HG03442 (cell line): ENCODE results near the gene KRTAP4-16.
"Not testable (repeated sequence)": the region's sequence is repeated elsewhere in the genome, so short reads cannot be mapped to it uniquely, and the experiment has no call there.

Experiments
- ATAC-seq: cut with Tn5 transposase; IDR thresholded peaks from one replicate; pipeline ENCODE4 v1.9.1; 2021; ENCODE audit warnings: mild to moderate bottlenecking, moderate library complexity; ENCODE audit not compliant: unreplicated experiment

KRTAP4-16 gene

DNA sequence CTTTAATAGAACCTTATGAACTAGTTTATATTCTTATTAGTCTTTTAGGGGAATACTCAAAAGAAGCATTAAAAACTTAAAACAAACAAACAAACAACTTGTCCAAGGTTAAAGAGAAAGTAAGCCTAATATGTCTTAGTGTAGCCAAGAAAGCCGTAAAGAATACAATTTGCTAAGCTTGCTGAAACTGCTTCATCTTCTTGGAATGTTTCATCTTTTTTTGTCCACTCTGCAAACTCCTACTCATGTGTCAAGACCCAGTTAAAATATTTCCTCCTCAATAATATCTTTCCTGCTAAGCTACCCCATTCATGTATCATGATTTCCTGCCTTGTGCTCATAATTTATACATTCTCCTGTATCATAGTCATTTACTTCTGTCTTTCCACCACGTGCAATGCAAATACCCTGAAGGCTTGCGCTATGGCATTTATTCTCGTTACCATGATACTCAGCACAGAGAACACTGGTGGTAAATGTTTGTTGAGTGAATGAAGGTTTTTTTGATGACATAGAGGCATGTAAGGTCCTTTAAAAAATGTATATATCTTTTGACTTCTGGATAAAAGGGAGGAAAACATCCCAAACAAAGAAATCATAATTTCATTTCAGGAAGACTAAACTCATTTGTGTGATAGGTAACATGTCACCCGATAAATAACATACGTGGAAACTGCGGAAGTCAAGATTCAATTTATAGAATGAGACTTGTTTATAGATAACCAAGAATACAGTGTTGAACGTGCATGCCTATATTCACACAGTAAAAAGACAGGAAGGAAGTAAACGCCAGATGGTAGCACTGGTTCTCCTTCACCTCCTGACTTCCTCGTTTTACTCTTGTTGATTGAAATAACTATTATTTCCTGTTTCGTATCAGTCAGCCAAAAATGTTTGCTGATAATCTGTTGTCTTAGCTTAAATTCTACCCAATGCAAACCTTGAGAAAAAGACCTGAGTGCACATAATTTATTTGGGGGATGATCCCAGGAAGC, 18.0 kb upstream of the KRTAP4-16 start:
- not testable (repeated sequence) for ATAC-seq

DNA sequence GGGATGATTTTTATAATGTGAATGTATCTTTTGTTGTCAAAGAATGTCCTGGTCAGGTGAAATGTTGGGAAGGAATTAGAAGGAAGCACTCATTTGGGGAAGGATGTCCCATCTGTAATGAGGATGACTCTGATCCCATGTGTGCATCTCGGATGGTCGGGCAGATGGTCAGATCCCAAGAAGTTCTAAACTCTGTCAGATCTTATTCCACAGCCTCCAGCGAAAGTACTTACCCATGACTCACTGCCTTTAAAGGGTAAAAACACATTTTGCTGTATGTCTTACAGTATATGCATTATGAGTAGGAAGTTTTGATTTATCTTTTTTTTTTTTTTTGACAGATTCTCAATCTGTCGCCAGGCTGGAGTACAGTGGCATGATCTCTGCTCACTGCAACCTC, 16.7 kb upstream of the KRTAP4-16 start:
- no peak for ATAC-seq

DNA sequence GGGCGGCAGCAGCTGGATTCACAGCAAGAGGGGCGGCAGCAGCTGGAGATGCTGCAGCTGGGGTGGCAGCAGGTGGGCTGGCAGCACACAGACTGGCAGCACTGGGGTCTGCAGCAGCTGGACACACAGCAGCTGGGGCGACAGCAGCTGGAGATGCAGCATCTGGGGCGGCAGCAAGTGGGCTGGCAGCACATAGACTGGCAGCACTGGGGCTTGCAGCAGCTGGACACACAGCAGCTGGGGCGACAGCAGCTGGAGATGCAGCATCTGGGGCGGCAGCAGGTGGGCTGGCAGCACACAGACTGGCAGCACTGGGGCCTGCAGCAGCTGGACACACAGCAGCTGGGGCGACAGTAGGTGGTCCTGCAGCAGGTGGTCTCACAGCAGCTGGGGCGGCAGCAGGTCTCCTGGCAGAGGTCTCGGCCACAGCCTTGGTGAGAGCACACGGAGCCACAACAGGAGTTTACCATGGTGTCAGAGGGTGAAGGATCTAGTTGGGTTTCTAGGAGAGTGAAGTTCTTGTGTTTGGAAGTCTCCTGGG, 15.9 kb upstream of the KRTAP4-16 start, which contains the start of gene KRTAP4-11:
Gene KRTAP4-11, minus strand, starts transcription at position 528 of the 541 bp plus-strand sequence. Its CDS starts 58 bp downstream, at position 470.
- ATAC-seq = not testable (repeated sequence)

DNA sequence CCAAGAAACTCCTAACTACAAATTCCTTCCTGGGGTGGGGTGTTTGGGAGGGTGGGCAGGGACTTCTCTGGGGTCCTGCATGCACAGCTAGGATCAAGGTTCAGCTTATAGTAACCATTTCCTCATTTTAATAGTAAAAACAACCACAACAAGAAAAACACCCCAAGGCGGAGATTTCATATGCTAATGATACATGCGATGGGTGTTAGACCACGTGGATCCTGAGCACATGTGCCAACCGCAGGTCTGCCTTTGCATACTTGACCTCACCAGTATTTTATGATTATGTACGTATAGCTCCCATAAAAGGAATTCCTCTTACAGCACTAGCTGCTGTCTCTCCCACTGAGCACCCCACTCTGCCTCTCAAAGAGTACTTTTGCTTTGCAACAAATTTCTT, 14.3 kb upstream of the KRTAP4-16 start:
- no peak for ATAC-seq

DNA sequence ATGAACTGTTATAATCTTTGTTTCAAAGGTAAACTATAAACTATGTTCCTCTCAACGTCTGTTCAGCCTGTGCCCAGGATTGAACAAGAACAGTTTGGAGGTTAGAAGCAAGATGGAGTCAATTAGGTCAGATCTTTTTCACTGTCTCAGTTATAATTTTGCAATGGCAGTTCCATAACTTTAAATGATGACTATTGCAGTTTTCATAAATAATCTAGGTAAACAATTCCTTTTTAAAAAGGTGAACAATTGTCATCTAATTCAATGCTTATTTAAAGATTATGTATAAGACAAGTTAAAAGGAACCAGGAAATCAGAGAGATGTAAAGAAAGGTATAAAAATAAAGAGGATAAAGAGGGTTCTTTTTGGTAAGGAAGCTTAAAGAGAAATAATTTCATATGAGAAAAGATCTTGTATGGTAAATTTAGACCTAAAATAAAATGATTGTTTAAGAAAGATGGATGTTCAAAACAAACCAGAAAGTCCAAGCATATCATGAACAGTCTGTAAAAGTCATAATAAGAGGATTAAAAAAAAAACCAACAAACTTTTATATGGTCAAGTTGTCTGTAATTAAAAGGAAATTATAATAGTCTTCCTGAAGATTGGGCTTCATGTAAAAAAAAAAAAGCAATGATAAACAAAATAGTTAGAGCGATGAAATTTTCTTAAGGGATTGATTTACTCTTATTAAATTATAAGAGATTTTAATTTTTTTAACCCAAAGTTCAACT, 9.3 kb upstream of the KRTAP4-16 start:
- no peak for ATAC-seq

DNA sequence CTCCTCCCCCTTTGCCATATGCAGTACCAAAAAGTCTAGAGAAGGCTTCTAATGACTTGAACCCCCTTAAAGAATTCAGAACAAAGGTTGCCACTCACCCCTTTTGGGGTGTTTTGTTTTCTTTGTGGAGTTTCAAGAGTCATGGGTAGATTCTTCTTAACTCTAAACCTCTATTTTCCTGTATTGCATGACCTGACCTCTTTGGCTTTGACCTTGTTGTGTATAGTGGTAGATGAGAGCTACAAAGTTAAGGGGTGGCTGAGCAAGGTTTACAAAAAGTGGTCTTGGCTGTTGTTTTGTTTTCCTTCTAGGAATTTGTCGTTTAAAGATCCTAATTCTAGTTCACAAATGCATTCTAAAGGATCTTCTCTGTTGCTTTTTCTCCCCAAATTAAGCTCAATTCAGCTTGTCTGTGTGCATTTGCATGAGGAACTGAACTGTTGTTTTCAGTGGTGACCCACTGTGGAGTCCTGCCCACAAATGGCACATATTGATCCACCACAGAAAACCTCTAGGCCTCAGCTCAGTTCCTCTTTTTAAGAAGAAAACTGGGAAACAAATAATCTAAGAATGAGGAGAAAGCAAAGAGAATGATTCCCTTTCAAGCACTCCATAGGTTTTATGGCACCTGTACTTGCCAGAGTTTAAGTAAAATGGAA, 6.8 kb upstream of the KRTAP4-16 start:
- ATAC-seq = not testable (repeated sequence)

DNA sequence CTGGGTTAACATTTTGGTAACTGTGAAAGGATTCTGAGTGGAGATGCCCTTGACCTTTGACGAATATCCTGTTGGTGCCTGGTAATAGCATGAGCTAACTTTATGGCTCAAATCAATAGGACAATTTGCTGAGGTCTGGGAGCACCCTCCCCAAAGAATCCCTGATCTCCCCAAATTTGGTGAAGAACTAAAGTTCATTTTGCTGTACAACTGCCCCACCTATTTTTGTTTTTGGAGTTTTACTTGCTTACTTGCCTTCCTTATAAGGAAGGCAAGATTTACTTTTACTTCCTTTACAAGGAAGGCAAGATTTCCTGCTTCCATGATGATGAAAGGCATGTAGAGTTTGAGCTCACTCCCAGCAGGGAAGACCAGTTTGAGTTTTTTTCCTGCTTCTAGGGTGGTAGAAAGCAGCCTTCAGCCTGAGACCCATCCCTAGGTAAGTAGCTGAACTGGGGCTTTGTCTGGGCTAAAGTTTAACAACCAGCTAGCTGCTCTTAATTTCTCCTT, 6.0 kb upstream of the KRTAP4-16 start:
- ATAC-seq = no peak

DNA sequence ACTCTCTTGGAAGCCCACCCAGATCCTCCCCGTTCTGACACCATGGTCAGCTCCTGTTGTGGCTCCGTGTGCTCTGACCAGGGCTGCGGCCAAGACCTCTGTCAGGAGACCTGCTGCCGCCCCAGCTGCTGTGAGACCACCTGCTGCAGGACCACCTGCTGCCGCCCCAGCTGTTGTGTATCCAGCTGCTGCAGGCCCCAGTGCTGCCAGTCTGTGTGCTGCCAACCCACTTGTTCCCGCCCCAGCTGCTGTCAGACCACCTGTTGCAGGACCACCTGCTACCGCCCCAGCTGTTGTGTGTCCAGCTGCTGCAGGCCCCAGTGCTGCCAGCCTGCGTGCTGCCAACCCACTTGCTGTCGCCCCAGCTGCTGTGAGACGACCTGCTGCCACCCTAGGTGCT, 3.3 kb upstream of the KRTAP4-16 start, which contains the start of gene KRTAP4-9:
Gene KRTAP4-9, plus strand, starts transcription at position 43 of the 400 bp plus-strand sequence. Its CDS starts 0 bp downstream, at position 43.
- not testable (repeated sequence) for ATAC-seq

DNA sequence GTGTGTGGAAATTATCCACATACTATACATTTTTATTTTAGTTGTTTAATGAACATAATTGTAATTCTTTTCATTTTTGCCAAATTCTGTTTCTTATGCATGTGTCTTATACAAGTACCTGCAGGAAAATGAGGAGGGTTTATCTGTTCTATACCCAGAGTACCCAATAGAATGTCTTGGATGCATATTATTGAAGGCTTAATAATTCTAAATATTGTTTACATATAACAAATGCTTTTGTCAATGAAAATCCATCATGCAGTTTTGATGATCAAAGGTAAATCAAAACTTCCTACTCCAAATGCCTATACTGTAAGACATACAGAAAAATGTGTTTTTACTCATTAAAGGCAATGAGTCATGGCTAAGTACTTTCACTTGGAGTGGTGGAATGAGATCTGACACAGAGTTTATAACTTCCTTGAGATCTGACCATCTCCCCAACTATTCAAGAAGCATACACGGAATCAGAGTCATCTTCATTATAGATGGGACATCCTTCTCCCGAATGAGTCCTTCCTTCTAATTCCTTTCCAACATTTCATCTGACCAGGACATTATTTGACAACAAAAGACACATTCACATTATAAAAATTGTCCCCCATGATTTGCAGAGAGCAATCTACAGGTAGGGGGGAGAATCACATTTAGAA, 2.5 kb upstream of the KRTAP4-16 start:
- ATAC-seq = not testable (repeated sequence)

DNA sequence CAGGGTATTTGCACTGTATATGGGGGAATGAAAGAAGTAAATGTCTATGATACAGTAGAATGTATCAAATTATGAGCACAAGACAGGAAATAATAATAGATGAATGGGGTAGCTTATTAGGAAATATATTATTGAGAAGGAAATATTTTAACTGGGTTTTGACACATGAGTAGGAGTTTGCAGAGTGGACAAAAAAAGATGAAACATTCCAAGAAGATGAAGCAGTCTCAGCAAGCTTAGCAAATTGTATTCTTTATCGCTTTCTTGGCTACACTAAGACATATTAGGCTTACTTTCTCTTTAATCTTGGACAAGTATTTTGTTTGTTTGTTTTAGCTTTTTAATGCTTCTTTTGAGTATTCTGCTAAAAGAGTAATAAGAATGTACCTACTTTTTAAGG, 1.9 kb upstream of the KRTAP4-16 start:
- ATAC-seq = no peak

DNA sequence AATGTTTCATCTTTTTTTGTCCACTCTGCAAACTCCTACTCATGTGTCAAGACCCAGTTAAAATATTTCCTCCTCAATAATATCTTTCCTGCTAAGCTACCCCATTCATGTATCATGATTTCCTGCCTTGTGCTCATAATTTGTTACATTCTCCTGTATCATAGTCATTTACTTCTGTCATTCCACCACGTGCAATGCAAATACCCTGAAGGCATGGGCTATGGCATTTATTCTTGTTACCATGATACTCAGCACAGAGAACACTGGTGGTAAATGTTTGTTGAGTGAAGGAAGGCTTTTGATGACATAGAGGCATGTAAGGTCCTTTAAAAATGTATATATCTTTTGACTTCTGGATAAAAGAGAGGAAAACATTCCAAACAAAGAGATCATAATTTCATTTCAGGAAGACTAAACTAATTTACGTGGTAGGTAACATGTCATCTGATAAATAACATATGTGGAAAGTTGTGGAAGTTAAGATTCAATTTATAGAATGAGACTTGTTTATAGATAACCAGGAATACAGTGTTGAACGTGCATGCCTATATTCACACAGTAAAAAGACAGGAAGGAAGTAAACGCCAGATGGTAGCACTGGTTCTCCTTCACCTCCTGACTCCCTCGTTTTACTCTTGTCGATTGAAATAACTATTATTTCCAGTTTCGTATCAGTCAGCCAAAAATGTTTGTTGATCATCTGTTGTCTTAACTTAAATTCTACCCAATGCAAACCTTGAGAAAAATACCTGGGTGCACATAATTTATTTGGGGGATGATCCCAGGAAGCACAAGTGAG, 2.1 kb downstream of the KRTAP4-16 start:
- not testable (repeated sequence) for ATAC-seq

DNA sequence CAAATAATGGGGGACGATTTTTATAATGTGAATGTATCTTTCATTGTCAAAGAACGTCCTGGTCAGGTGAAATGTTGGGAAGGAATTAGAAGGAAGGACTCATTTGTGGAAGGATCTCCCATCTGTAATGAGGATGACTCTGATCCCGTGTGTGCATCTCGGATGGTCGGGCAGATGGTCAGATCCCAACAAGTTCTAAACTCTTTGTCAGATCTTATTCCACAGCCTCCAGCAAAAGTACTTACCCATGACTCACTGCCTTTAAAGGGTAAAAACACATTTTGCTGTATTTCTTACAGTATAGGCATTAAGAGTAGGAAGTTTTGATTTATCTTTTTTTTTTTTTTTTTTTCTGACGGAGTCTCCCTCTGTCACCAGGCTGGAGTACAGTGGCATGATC, 3.5 kb downstream of the KRTAP4-16 start:
- ATAC-seq = no peak

DNA sequence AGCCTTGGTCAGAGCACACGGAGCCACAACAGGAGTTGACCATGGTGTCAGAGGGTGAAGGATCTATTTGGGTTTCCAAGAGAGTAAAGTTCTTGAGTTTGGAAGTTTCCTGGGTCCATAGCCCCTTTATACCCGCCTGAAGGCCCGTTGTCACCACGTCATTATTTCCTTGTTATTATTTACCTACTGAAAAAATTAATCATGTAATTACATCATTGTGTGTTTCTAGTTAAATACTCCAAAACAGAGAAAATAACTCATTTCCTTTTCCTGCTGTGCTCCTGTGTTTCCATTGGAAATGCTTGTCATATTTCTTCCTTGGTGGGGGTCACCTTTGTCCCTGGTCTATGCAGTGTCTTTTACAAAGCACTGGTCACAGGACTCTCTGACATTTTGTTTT, 4.0 kb downstream of the KRTAP4-16 start, which contains the start of gene KRTAP4-8:
Gene KRTAP4-8, minus strand, starts transcription at position 101 of the 400 bp plus-strand sequence. Its CDS starts 58 bp downstream, at position 43.
- ATAC-seq = no peak

DNA sequence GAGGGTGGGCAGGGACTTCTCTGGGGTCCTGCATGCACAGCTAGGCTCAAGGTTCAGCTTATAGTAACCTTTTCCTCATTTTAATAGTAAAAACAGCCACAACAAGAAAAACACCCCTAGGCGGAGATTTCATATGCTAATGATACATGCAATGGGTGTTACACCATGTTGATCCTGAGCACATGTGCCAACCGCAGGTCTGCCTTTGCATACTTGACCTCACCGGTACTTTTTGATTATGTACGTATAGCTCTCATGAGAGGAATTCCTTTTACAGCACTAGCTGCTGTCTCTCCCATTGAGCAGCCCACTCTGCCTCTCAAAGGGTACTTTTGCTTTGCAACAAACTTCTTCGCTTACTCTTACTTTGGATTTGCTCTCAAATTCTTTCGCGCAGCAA, 6.0 kb downstream of the KRTAP4-16 start:
- ATAC-seq = no peak

DNA sequence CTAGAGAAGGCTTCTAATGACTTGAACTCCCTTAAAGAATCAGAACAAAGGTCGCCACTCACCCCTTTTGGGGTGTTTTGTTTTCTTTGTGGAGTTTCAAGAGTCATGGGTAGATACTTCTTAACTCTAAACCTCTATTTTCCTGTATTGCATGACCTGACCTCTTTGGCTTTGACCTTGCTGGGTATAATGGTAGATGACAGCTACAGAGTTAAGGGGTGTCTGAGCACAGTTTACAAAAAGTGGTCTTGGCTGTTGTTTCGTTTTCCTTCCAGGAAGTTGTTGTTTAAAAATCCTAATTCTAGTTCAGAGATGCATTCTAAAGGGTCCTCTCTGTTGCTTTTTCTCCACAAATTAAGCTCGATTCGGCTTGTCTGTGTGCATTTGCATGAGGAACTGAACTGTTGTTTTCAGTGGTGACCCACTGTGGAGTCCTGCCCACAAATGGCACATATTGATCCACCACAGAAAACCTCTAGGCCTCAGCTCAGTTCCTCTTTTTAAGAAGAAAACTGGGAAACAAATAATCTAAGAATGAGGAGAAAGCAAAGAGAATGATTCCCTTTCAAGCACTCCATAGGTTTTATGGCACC, 13.2 kb downstream of the KRTAP4-16 start:
- ATAC-seq = not testable (repeated sequence)

DNA sequence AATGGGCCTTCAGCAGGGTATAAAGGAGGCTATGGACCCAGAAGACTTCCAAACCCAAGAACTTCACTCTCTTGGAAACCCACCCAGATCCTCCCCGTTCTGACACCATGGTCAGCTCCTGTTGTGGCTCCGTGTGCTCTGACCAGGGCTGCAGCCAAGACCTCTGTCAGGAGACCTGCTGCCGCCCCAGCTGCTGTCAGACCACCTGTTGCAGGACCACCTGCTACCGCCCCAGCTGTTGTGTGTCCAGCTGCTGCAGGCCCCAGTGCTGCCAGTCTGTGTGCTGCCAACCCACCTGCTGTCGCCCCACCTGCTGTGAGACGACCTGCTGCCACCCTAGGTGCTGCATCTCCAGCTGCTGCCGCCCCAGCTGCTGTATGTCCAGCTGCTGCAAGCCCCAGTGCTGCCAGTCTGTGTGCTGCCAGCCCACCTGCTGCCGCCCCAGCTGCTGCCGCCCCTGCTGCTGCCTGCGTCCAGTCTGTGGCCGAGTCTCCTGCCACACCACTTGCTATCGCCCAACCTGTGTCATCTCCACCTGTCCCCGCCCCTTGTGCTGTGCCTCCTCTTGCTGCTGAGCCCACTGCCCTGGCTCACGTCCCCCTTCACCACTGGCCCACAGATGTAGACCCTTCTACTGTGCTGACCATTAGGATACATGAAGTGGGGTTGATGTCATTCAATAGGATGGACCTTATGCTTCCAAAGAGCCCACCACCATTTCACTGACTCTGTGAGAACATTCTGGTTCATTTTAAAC, 17.7 kb downstream of the KRTAP4-16 start, which contains the start of gene KRTAP4-7:
Gene KRTAP4-7, plus strand, starts transcription at position 51 of the 757 bp plus-strand sequence. Its CDS starts 57 bp downstream, at position 108.
- not testable (repeated sequence) for ATAC-seq

DNA sequence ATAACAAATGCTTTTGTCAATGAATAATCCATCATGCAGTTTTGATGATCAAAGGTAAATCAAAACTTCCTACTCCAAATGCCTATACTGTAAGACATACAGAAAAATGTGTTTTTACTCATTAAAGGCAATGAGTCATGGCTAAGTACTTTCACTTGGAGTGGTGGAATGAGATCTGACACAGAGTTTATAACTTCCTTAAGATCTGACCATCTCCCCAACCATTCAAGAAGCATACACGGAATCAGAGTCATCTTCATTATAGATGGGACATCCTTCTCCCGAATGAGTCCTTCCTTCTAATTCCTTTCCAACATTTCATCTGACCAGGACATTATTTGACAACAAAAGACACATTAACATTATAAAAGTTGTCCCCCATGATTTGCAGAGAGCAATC, 18.6 kb downstream of the KRTAP4-16 start:
- ATAC-seq = not testable (repeated sequence)

DNA sequence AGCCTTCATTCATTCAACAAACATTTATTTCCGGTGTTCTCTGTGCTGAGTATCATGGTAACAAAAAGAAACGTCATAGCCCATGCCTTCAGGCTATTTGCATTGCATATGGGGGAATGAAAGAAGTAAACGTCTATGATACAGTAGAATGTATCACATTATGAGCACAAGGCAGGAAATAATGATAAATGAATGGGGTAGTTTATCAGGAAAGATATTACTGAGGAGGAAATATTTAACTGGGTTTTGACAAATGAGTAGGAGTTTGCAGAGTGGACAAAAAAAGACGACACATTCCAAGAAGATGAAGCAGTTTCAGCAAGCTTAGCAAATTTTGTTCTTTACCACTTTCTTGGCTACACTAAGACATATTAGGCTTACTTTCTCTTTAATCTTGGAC, 19.4 kb downstream of the KRTAP4-16 start:
- no peak for ATAC-seq
